LNCAP (cell line): ENCODE results near the gene NDUFS4.

Source experiments
- TF ChIP-seq, protein P1 (sequence below): fragments of 450-650 bp; IDR thresholded peaks from 2 replicates; pipeline ENCODE4 v1.5.1; 2017; ENCODE audit warnings: mild to moderate bottlenecking

NDUFS4 gene

DNA sequence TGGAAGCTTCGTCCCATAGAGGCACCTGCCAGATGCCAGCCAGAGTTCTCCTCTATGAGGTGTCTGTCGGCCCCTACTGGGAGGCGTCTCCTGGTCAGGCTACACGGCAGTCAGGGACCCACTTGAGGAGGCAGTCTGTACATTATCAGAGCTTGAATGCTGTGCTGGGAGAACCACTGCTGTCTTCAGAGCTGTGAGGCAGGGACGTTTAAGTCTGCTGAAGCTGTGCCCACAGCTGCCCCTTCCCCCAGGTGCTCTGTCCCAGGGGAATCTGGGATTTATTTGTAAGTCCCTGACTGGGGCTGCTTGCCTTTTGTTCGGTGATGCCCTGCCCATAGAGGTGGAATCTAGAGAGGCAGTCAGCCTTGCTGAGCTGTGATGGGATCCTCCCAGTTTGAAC lies 70.8 kb downstream of the NDUFS4 start:
- TF ChIP-seq, protein P1, sequence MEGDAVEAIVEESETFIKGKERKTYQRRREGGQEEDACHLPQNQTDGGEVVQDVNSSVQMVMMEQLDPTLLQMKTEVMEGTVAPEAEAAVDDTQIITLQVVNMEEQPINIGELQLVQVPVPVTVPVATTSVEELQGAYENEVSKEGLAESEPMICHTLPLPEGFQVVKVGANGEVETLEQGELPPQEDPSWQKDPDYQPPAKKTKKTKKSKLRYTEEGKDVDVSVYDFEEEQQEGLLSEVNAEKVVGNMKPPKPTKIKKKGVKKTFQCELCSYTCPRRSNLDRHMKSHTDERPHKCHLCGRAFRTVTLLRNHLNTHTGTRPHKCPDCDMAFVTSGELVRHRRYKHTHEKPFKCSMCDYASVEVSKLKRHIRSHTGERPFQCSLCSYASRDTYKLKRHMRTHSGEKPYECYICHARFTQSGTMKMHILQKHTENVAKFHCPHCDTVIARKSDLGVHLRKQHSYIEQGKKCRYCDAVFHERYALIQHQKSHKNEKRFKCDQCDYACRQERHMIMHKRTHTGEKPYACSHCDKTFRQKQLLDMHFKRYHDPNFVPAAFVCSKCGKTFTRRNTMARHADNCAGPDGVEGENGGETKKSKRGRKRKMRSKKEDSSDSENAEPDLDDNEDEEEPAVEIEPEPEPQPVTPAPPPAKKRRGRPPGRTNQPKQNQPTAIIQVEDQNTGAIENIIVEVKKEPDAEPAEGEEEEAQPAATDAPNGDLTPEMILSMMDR: no peak

DNA sequence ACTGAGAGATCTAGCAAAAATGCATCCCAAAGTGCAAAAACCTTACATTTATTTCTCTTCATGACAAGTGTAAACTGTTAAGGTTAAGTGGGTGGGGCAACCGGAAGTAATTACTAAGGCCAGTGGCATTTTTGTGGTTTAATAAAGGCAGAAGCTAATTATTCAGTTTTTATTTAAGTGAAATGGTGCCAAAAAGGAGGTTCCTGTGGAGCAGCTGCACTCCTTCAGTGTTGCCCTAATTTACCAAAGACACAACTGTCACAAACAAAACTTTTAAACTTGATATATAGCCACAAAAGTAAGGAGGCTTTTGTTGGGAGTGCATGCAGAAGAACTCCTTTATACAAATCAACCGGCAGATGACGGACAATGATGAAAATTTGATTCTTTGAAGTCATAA lies 81.6 kb downstream of the NDUFS4 start:
- TF ChIP-seq, protein P1: no peak

DNA sequence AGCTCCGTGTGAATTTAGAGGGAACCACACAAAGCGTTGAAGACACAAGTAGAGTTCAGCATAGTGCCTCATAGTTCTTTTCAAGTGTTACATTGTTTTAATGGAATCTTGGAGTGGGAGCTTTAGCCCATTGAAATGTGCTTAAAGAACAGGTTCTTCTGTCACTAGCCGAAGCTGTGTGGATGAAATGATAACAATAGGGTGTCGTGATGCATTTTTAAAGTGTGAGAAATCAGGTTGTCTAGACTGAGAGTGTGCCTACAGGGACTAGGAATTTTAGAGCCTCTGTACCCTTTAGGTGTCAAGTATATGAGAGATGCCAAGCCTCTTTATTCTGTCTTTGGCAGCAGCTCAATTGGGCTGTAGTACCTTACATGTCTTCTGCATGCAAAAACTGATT lies 83.0 kb downstream of the NDUFS4 start:
- TF ChIP-seq, protein P1: no peak

DNA sequence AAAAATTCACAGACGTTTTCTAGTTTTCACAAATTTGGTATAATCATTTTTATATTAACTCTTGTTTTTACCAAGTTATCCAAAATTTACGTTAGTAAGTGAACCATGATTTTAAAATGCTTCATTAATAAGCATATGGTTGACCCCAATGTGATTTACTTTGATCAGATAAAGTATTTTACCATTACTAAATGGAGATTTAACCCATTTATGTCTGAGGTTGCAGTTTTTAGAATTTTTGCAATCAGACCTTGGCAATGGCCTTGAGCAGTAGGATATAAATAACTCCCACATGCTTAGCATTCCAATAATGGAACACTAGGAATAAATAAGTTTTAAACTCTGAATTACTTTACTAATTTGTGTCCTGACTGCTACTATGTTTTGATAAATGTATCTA lies 84.6 kb downstream of the NDUFS4 start:
- TF ChIP-seq, protein P1: no peak

DNA sequence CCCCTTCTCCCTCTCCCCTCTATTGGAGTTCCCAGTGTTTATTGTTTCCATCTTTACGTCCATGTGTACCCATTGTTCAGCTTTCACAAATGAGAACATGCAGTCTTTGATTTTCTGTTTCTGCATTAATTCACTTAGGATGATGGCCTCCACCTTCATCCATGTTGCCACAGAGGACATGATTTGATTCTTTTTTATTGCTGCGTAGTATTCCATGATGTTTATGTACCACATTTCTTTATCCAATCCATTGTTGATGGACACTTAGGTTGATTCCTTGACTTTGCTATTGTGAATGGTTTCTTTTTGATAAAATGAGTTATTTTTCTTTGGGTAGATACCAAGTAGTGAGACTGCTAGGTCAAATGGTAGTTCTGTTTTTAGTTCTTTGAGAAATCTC lies 88.9 kb downstream of the NDUFS4 start:
- TF ChIP-seq, protein P1: no peak

DNA sequence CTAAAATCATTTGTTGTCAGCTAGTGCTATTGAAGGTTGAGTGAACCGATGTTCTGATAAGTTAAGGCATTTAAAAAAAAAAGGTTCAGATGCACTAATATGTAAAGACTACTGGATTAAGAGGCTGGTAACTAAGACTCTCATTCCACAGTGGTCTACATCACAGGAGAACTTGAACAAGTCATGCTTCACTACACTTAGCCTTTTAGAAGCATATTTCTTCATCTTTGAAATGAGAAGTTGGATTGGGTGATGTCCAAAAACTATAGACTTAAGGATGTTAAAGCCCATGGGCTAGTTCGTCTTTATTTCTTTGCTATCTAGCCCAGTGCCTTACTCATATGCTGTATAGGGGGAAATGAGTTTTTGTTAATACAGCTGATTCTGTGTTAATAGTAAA lies 107.2 kb downstream of the NDUFS4 start:
- TF ChIP-seq, protein P1: no peak

DNA sequence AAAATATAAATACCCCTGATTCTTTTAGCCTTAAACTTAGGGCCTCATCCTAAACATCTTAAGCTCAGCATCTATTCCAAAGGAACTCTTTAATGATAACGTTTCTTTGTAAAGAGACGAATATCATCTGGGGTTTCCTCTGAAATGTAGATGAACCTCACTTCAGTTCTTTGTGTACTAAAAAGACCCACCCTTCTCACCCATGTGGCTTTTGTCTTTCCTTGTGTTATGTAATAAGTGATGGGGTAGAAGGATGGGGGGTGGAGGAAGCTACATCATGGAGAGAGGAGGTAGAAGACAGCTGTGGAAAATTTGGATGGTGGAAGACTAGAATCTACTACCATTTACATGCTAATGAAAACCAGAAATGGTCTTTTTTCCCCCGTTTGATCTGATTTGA lies 111.0 kb downstream of the NDUFS4 start:
- TF ChIP-seq, protein P1: no peak

DNA sequence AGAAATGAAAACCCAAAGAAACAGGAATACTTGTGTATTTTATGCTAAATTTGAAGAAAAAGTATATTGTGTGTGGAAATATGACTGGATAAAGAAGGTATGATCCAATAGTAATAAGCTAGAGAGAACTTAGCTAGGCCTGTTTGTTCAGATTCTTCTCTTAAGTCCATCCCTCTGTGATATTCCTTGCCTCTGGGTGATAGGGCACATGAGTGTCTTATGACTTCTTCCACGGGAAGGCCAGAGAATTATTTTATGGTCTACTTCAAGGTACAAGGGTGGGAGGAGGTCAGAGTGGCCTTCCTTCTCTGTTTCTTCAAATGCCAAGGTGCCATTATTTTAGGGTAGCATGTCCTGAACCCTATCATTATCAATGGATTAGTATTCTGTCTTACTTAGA lies 113.7 kb downstream of the NDUFS4 start:
- TF ChIP-seq, protein P1: no peak
